ENCODE measurements around the gene BAK1. TPM values are rescaled to one million over a fixed set of nuclear protein-coding genes. Genes with fewer than 3 reads are reported as not detected.

BAK1 gene
- total RNA-seq, 1 donor: 13.8 TPM

DNA sequence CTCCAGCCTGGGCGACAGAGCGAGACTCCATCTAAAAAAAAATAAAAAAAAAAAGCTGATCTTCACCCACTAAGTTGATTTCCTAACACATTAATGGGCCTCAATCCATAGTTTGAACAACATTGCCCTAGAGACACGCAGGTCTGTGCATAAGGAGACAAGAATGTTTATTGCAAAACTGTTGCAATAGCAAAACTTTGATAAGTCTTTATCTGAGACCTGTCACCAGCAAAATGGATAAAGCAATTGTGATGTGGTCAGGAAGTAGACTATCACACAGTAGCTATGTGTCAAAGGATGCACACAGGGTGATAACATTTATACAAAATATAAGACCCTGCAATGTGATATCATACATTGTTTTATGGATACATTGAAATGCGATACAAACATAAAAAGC, 36.8 kb upstream of the BAK1 start:
- H3K79me2 ChIP-seq (ENCODE audit: insufficient read depth, low read length): peaks cover 6% of the 10 kb centered on the region
- peaks cover 26% of the 10 kb centered on the region for H3K4me1 ChIP-seq (ENCODE audit: insufficient read depth, low read length)
- TF ChIP-seq, protein P1, sequence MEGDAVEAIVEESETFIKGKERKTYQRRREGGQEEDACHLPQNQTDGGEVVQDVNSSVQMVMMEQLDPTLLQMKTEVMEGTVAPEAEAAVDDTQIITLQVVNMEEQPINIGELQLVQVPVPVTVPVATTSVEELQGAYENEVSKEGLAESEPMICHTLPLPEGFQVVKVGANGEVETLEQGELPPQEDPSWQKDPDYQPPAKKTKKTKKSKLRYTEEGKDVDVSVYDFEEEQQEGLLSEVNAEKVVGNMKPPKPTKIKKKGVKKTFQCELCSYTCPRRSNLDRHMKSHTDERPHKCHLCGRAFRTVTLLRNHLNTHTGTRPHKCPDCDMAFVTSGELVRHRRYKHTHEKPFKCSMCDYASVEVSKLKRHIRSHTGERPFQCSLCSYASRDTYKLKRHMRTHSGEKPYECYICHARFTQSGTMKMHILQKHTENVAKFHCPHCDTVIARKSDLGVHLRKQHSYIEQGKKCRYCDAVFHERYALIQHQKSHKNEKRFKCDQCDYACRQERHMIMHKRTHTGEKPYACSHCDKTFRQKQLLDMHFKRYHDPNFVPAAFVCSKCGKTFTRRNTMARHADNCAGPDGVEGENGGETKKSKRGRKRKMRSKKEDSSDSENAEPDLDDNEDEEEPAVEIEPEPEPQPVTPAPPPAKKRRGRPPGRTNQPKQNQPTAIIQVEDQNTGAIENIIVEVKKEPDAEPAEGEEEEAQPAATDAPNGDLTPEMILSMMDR (IDR thresholded peaks at IDR 0.05; ENCODE audit: extremely low read depth, low read depth, low read length): no peak
- H3K4me2 ChIP-seq (ENCODE audit: insufficient read depth, low read length): no peak overlapping the region
- H2AFZ ChIP-seq (ENCODE audit: low read length): no peak overlapping the region
- H3K27ac ChIP-seq (ENCODE audit: low read depth, low read length): no peak overlapping the region
- no peaks in the 10 kb centered on the region for H3K9me3 ChIP-seq (ENCODE audit: low read depth, low read length)
- no peaks in the 10 kb centered on the region for H3K36me3 ChIP-seq (ENCODE audit: insufficient read depth, low read length)
- DNase-seq (ENCODE audit: insufficient read length, low spot score, missing footprints): no peak
- H3K4me3 ChIP-seq (ENCODE audit: insufficient read depth, low read length): no peak overlapping the region
- H3K27me3 ChIP-seq (ENCODE audit: insufficient read depth, low read length): no peaks in the 10 kb centered on the region
- H4K20me1 ChIP-seq (ENCODE audit: insufficient read depth, low read length): no peaks in the 10 kb centered on the region

DNA sequence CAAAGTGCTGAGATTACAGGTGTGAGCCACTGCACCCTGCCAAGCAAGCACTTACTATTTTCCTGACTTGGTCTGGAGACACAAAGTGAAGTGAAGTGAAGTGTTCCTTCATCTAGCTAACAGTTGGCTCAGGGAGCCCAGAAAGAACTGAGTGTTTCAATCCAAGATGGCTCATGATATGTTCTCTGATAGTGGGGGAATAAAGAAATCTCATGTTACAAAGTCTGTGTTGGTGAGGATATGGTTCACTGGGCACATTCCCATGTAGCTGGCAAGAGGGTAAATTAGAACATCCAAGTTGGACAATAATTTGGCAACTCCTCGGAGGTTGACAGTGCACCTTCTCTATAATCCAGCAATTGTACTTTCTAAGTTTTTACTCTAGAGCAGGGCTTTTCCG, 36.0 kb upstream of the BAK1 start:
- Histone ChIP-seq H3K4me3 (ENCODE audit: insufficient read depth, low read length) (no peak overlapping the region), H3K27ac (ENCODE audit: low read depth, low read length) (no peak overlapping the region), H2AFZ (ENCODE audit: low read length) (no peak overlapping the region), H3K79me2 (ENCODE audit: insufficient read depth, low read length) (no peaks in the 10 kb centered on the region), H4K20me1 (ENCODE audit: insufficient read depth, low read length) (no peaks in the 10 kb centered on the region), H3K4me2 (ENCODE audit: insufficient read depth, low read length) (no peak overlapping the region), H3K4me1 (ENCODE audit: insufficient read depth, low read length) (peaks cover 24% of the 10 kb centered on the region), H3K36me3 (ENCODE audit: insufficient read depth, low read length) (no peaks in the 10 kb centered on the region), H3K27me3 (ENCODE audit: insufficient read depth, low read length) (no peaks in the 10 kb centered on the region), H3K9me3 (ENCODE audit: low read depth, low read length) (no peaks in the 10 kb centered on the region)
- TF ChIP-seq, protein P1 (IDR thresholded peaks at IDR 0.05; ENCODE audit: extremely low read depth, low read depth, low read length): no peak
- DNase-seq (ENCODE audit: insufficient read length, low spot score, missing footprints): no peak

DNA sequence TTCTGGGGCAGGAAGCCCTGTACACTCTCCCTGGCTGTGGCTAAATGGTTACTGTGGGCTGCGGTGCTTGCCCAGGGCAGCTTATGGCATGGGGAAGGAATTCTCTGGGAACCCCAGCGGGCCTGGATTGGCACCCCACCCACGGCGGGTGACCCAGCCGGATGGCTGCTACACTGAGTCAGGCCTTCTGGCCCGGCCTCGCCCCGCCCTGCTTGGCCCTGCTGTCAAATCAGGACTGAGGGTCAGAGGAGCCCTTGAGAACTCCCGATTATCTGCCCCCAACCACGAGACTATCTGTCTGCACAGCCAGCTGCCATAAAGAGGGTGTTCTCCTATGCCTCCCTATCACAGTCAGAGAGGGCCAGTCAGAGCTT, 33.7 kb upstream of the BAK1 start:
- Histone ChIP-seq H3K9me3 (ENCODE audit: low read depth, low read length) (no peaks in the 10 kb centered on the region), H3K4me1 (ENCODE audit: insufficient read depth, low read length) (peaks cover 42% of the 10 kb centered on the region), H4K20me1 (ENCODE audit: insufficient read depth, low read length) (no peaks in the 10 kb centered on the region), H3K27me3 (ENCODE audit: insufficient read depth, low read length) (no peaks in the 10 kb centered on the region), H3K27ac (ENCODE audit: low read depth, low read length) (peak overlapping the region; percentile 91), H3K4me3 (ENCODE audit: insufficient read depth, low read length) (peak overlapping the region; percentile 30), H3K36me3 (ENCODE audit: insufficient read depth, low read length) (no peaks in the 10 kb centered on the region), H3K4me2 (ENCODE audit: insufficient read depth, low read length) (peak overlapping the region; percentile 79), H3K79me2 (ENCODE audit: insufficient read depth, low read length) (no peaks in the 10 kb centered on the region), H2AFZ (ENCODE audit: low read length) (peak overlapping the region; percentile 82)
- DNase-seq (ENCODE audit: insufficient read length, low spot score, missing footprints): peak; percentile 99
- TF ChIP-seq, protein P1 (IDR thresholded peaks at IDR 0.05; ENCODE audit: extremely low read depth, low read depth, low read length): no peak

DNA sequence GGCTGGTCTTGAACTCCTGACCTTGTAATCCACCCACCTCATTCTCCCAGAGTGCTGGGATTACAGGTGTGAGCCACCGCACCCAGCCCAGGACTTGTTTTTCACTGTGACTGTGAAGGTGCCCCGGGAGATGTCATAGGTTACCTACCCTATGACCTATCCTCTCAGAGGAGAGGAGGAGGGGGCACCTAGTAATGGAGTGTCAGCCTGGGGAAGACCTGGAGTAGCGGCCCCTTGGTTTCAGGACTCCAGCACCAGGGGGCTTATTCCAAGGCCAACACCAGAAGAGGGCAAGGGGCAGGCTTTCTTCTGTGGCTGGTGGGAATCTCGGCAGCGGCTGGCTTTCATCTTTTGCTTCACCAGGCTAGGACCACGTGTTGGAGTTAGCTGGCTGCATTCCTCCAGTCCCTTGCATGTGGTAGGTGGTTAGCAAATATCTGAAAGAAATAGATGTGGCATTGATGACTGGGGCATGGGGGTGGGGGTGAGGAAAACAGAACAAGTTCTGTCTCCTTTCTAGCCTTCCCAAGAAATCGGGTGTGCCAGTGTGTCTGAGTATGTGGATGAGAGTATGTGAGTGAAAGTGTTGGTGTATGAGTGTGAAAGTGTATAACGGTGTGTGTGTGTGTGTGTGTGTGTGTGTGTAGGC, 33.2 kb upstream of the BAK1 start:
- Histone ChIP-seq H3K79me2 (ENCODE audit: insufficient read depth, low read length) (no peaks in the 10 kb centered on the region), H3K4me2 (ENCODE audit: insufficient read depth, low read length) (peak overlapping the region; percentile 79), H3K4me1 (ENCODE audit: insufficient read depth, low read length) (peaks cover 44% of the 10 kb centered on the region), H3K4me3 (ENCODE audit: insufficient read depth, low read length) (peak overlapping the region; percentile 30), H3K9me3 (ENCODE audit: low read depth, low read length) (no peaks in the 10 kb centered on the region), H2AFZ (ENCODE audit: low read length) (peak overlapping the region; percentile 82), H4K20me1 (ENCODE audit: insufficient read depth, low read length) (no peaks in the 10 kb centered on the region), H3K27me3 (ENCODE audit: insufficient read depth, low read length) (no peaks in the 10 kb centered on the region), H3K36me3 (ENCODE audit: insufficient read depth, low read length) (no peaks in the 10 kb centered on the region), H3K27ac (ENCODE audit: low read depth, low read length) (peak overlapping the region; percentile 91)
- TF ChIP-seq, protein P1 (IDR thresholded peaks at IDR 0.05; ENCODE audit: extremely low read depth, low read depth, low read length): no peak
- peak; percentile 94 for DNase-seq (ENCODE audit: insufficient read length, low spot score, missing footprints)

Data from osteoblast (primary cell).